GM18909 (cell line): ENCODE data around the gene SLC24A5.

Source experiments
- ATAC-seq: cut with Tn5 transposase; IDR thresholded peaks from one replicate; pipeline ENCODE4 v1.9.1; 2021; ENCODE audit warnings: mild to moderate bottlenecking; ENCODE audit not compliant: unreplicated experiment, poor library complexity

The SLC24A5 gene

GRCh38 chr15:48109856-48110531, 10.8 kb upstream of the SLC24A5 start:
- no peak for ATAC-seq

DNA sequence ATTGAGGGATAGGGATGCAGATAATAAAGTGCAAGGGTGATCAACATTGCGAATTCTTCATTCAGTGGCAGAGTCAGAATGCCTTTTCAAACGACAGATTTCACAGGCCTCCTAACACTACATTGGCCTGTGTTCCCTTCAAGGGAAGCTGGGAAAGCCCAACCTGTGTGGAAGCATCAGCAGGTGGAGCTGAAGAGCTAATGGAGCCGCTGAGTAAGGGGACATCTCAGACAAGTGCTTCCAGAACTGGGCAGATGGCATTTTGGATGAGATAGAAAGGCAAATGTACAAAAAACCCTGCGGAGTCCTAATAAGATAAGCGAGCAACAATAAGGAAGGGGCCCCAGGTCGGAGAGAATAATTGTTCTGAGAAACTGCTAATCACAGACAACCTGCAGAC, 8.5 kb upstream of the SLC24A5 start:
- ATAC-seq: no peak

DNA sequence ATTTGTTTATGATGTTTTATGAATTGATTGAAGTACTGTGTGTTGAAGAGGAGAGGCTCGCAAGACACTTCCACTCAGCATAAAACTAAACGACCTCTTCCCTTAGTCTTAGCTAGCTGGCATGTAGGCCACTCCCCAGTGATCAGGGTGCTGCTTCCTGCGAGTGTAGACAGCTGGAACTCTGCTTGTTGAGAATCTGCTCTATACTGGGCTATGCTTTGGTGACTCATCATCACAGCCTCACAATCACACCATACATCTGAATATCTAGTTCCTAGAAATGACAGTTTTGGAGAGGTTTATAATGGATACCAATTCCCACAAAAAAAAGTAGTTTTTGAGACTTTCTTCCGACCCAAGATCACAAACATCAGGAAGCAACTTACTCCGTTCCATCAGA, 1.5 kb upstream of the SLC24A5 start:
- ATAC-seq: no peak

DNA sequence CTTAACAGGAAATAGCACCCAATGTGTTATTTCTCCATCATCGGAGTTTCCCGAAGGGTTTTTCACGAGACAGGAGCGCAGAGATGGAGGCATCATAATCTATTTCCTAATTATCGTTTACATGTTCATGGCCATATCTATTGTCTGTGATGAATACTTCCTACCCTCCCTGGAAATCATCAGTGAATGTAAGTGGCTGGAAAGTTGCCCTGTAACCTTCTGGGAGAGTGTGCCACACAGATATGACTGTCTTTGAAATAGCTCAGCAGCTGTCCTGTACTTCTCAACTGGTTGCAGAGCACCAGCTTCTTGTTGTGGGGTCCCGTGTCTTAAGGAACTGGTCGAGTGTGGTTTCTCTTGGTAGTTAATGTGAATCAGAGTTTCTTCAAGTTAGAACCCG, 1.1 kb downstream of the SLC24A5 start:
- no peak for ATAC-seq

DNA sequence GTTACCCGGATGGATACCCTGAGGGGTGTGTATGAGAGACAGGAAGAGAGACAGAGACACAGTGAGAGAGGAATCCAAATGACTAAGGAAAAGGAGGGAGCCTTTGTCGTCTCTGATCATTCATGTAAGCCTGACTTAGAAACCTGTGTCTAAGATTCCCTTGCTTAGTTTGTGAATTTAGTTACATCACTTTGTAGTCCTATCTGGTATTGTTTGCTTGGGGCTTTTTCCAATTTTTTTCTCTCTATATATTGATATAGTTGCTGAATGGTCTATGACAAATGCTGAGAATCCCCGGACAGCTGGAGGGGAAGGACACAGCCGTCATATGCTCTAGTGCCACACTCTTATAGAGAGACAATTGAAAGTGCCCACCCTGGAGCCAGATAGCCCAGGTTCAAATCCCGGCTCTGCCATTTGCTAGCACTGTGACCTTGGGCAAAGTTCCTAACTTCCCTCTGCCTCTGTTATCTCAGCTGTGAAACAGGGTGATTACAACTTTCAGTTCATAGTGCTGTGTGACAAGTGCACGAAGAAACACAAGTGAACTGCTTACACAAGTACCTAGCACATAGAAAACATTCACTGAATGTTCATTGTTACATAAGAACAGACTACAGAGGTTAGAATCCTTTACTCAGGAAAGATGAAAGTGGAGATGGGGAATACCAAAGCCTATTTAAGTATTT, 6.0 kb downstream of the SLC24A5 start:
- ATAC-seq: no peak

DNA sequence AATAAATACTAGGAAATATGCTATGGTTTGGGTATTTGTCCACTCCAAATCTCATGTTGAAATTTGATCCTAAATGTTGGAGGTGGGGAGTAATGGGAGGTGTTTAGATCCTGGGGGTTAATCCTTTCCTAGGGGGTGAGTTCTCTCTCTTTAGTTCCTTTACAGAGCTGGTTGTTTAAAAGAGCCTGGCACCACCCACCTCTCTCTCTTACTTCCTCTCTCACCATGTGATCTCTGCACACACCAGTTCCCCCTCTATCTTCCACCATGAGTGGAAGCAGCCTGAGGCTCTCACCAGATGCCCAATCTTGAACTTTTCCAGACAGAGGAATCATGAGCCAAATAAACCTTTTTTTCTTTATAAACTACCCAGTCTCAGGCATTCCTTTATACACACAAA, 10.5 kb downstream of the SLC24A5 start:
- no peak for ATAC-seq

- no peak for ATAC-seq
Observed at GRCh38 chr15:48132874-48133273, 12.1 kb downstream of the SLC24A5 start.

DNA sequence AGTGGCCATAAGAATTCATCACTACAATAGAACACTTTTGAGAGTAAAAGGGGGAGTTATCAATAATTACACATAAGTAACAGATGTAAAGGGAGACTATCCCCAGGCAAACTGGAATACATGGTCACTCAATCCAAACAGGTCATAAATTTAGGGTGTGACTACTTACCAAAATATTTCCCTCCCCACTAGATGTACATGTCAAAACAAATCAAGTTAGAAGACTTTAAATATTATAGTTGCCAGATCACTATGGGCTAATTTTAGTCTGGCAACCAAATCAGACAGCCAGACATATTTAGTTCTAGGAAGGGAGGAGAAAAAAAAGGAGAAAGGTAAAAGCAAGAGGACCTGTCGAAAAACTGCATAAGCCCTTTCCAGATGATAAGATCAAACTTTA, 23.1 kb downstream of the SLC24A5 start:
- no peak for ATAC-seq

DNA sequence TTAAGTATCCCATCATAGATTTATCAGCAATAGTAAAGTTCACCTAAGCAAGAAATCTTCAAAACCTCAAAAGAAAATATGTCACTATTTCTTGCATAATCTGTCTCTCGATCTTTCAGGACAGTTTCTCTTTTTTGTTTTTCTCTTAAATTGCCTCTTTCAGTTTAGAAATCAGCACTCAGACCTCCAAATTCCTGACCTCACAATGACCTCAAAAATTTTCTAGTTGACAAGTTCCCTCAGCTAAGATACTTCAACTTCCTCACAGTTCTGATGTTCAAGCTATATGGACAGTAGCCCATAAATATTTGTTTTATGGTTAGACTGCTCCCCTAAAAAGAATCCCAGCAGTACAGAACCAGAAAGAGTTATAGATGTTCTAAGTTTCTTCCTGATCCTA, 24.1 kb downstream of the SLC24A5 start:
- ATAC-seq: peak; percentile 53

GRCh38 chr15:48145923-48146322, 25.1 kb downstream of the SLC24A5 start:
- ATAC-seq: no peak

DNA sequence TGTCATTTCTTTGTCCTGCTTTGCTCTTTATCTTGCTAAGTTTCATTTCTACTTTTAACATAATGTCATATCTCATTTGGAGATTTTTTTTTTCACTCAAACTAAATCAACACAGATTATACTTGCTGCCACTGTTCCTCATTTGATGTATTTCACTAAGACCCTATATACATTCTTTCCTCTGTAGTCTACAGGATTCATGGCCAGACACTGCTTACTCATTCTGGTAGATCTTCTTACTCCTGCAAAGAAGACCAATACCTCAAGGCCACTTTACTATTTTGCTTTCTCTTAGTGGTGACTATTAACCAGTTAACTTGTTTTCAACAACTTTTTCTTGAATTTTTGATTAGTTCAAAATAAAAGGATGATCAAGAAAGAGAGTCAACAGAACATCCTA, 26.6 kb downstream of the SLC24A5 start:
- ATAC-seq: no peak

DNA sequence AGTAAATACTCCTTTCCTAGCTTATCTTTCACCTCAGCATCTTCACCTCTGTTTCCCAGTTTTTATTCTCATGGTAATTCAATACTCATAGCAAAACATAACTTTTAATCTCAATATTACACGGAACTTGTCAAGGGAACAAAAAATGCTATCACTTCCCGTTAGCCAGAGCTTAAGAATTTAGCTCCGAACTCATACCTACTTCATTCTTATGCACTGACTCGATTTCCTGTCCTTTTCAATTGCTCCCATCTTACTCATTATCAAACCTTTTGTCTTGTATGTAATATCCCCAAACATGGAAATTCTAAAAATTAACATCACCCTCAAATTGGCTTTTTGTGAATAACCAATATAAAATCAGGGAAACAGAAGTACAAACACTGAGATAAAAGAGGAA, 29.1 kb downstream of the SLC24A5 start:
- no peak for ATAC-seq

DNA sequence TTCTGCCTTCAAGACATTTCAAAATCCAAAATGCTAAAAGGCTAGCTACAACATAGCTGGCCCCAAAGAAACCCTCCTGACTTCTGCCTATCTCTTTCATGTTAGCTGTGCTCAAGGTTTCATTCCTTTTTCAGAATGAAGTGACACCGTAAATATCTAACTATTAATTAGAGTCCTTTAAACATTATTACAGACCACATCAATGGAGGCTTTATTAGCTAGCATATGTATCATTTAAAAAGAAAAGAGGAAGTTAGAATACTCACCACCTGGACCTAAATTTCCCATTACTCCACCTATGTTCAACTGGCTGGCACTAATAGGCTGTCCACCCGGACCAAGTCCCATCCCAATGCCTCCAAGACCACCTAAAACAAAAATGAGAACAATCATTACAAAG, 32.7 kb downstream of the SLC24A5 start:
- ATAC-seq: no peak

DNA sequence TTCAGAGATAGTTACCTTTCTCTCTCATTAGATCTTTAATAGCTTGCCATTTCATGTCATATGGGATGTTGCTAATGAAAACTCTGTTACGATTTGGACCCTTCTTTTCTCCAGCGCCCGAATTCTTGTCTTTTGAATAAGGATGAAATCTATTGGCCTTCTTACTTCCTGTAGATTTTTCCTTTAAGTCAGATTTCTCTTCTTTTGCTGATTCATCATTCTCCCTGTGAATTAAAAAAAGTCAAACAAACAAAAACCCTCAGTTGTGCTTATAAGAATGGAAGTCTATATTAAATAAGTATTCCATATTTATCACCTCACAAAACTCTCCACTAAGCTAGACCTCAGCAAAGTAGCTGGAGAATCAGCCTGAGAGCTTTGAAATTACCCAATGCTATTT, 47.8 kb downstream of the SLC24A5 start:
- no peak for ATAC-seq

- ATAC-seq: no peak
Observed at GRCh38 chr15:48170981-48171380, 50.2 kb downstream of the SLC24A5 start.

DNA sequence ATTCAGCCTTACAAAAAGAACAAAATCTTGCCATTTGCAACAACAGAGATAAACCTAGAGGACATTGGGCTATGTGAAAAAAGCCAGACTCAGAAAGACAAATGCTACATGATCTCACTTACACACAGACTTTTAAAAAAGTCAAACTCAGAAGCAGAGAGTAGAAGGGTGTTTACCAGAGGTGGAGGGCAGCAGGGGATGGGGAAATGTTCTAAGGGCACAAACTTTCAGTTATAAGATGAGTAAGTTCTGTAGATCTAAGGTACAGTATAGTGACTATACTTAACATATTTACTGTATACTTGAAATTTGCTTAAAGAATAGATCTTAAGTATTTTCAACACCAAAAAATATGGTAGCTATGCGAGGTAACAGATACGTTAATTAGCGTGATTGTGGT, 54.3 kb downstream of the SLC24A5 start:
- peak; percentile 29 for ATAC-seq

GRCh38 chr15:48176112-48176511, 55.3 kb downstream of the SLC24A5 start:
- no peak for ATAC-seq

DNA sequence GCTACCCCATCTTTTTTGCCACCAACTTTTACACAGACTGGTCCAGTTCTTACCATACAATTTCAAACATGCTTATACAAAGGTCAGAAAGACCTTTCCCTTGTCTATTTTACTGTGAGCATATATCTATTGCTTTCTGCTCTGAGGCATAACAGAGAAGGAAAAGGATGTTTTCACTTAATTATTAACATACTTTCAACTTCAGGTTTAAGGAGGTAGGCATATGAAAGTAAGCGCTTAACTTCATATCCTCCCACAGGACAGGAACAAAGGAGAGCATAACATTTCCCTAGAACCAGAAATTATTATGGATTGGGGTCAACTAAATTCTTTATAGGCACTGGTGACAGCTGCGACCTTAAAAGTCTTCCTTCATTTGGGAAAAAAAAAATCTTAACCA, 56.2 kb downstream of the SLC24A5 start:
- ATAC-seq: peak; percentile 45

DNA sequence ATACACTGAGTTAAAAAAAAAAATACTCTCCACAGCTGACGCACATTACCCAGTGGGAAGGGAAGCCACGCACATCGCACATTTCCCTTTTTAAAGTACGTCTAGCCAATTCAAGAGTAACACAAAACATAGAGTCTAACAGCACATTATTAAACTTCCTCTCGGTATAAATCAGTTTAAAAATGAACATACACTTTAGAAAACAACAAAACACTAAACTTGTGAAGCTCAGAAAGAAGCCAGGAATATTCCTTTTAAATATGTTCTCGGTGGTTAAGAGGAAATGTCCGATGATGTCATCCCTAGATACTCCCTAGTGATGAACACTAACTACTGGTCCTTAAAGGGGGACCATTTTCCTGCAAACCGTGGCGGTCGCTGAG, 56.6 kb downstream of the SLC24A5 start:
- ATAC-seq: peak; percentile 69

DNA sequence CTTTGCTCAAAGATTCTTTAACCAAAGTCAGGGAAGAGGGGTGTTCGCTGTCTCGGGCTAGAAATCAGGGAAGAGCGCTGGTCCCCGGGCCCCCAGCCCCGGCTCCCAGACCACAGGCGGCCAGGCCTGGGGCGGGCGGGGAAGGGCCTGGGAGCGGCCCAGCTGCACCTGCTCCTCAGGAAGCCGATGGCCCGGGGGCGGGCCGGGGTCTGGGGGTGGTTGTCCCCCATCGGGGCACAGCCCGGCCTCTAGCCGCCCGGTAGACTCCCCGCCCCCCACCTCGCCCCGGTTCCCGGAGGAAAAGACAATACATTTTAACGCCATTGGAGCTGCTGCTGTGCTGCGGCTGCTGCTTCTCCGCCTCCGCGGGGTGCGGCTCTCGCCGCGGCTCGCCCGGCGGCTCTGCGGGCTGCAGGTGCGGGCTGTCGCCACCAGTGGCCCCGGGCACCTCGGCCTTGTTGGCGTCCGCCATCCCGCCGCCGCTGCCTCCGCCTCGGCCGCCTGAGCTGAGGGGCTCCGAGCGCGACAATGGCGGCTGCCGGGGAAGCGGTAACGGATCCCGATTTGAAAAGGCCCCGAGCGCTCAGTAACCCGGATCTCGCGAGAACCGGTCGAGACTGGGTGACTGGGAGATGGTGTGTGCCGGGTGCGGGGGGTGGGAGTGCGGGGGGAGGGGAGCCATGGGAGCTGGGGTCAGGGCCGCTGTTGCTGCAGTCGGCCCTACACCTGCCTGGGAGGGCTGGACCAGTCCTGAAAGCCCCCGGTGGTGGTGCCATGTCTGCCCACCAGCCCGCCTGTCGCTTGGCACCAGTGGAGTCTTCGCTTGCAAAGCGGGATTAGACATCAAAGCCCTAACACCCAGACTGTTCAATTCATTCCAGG, 57.2 kb downstream of the SLC24A5 start, which contains the start of gene MYEF2:
TSS of gene MYEF2 (minus strand) at position 530 of the 882 bp plus-strand sequence. CDS start at position 472, 58 bp downstream.
- peak; percentile 81 for ATAC-seq

DNA sequence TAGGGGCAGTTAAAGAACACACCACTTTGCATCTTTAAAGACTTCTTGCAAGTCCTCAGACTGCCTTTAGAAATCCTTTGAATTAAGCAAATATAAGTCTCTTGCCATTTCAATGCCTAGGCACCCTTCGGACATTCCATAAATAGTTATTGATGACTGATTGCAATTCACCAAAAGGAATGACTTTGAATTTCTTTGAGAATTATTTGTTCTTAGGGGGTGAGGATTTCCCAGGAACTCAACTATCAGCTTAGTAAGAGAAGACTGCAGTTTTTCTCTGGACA, 57.8 kb downstream of the SLC24A5 start:
- no peak for ATAC-seq
